Stimulated activated CD8-positive, alpha-beta memory T cell treated with anti-CD3 and anti-CD28 coated beads, Interleukin-15, amount 100 ng/mL, for 4 hours (primary cell): ENCODE results near the gene GSX2.

Experiments
- DNase-seq, 2 donors: peaks; one replicate each; pipeline ENCODE4 v3.0.0-alpha.2; 2020; ENCODE audit warnings: low read depth in 2 of 2

Gene GSX2

DNA sequence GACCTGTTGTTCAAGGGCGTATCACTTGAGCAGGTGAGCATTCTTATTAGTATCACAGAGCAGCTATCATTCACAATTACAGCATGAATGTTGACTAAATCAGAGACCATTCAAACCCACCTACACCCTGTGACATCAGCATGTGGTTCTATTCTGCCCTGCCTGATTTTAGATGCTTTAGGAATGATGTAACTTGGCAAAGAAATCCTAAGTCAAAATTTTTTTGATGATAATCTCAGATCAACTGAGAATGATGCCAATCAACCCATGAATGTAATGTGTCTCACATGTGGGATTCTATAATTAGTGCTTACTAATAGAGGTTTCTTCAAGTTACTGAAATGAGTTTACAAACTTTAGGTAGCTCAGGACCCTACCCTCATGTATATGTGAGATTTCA, 22.2 kb upstream of the GSX2 start:
- DNase-seq, result no peak

DNA sequence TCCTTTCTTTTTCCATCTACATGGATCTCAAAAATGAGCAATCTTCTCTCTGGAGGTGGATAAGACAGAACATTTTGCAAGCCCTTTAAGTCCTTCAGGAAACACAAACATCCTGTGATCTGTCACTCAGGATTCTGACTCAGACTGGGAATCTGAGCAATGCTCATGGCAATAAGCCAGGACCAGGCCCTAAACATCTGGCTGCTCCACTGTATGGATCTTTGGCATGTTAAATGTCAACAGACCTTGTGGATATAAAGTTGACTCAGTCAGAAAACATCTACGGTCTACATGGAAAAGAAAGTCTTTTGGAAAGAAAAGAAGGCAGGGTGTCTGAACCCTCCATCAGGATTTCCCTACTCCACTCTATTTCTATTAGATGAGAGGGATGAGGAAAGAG, 17.8 kb upstream of the GSX2 start:
- no peak for DNase-seq

DNA sequence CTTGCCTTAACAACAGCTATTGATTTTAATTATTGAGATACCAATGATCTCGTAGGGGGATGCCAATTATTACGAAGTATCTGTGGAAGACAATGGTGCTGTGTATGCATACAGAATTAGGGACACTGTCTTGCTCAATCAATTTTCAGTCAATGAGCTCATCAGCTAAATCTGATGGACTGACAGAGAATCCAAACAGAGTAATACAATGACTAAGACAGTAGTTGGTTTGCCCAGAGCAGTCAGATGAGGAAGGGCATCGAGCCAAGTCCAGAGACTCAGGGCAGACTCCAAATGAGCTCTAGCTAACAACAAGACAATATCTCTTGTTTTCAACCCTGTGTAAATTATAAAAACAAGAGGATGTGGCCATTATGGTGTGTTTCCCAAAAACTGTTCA, 14.7 kb upstream of the GSX2 start:
- DNase-seq, result no peak

DNA sequence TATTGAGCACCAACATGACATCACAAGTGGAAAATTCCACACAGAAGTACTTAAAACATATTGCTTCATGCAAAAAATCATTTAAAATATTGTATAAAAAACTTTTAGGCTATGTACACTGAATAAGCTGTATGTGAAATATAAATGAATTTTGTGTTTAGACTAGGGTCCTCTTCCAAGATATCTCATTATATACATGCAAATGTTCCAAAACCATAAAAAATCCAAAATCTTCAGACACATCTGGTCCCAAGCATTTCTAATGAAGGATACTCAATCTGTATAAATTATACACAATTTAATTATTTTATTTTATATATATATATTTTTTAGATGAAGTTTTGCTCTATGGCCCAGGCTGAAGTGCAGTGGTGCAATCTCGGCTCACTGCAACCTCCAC, 10.1 kb upstream of the GSX2 start:
- no peak for DNase-seq

DNA sequence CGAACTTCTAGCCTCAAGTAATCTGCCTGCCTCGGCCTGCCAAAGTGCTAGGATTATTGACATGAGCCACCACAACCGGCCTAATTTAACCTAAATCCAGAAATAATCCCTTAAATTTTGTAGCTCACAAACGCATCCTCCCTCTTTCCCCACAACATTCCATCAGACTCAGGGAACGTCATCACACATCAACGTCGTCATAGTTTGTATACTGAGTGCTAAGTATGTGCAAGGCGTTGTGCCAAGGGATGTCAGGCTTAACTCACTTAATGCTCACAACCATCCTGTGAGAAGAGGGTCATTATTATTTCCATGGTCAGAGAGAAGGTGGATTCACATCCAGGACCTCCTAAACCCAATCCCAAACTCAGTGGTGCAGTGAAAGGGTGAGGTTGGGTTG, 9.6 kb upstream of the GSX2 start:
- no peak for DNase-seq

DNA sequence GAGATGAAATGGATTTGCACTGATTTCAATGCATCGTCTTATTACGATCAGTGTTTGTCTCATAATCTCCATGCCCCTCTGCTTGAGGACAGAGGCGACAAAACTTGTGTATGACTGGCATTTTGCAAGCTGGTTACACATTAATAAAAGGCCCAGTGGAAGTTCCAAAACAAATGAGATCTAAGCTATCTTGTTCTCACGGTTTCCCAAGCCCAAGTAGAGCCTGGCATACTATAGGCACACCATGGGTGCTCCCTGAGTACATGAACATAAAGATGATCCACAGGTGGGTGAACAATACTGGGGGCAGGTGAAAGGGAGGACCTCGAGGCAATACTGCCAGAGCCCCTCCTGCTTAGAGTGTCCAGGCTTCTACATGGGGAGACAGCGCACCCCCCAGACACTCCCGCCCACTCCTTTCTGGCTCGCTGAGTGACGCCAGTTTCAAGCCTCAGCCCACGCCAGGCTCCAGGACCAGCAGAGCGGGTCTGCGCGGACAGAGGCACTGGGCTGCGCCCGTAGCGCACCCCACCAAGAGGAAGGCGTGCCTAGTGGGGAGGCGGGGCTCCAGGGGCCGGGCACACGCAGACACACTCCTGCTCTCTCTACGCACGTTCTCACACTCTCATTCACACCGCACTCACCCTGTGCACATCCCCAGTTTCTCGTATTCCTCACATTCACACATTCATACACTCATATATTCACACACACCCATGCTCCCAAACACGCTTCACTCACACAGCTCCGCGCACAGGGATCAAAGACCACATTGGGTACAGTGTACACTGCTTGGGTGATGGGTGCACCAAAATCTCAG, 8.9 kb upstream of the GSX2 start:
- DNase-seq, result no peak

DNA sequence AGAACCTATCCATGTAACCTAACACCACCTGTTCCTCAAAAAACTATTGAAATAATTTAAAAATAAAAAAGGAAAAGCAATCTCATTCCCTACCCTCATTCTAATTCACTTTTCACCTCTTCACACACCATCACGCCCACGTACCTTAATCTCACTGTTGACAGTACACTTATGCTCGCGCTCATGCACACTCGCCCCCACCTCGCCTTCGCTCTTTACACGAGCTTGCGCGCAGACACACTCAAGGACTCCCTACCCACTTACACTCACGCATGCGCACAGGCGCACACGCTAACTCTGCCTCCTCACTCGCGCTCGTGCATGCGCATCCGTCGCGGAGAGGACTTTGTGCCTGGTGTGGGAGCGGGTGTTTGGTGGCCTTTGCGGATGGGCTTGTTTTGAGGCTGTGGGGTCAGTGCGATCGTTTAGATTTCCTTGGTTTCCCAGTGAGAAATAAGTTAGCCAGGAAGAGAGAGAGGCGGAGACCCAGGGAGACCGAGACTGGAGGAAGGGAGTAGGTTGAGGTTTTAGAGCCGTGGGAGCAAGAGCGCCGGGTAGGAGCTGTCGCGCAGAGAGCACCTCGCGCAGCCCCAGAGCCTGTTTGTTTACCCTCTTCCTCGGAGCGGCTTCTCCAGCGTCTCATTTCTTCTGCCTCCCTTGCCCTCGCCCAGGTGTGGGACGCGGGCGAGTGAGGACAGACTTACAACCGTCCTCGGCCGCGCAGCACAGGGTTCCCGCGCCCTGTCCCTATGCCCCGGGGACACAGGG, 8.1 kb upstream of the GSX2 start:
- DNase-seq, result peak; percentile 66 to 73

DNA sequence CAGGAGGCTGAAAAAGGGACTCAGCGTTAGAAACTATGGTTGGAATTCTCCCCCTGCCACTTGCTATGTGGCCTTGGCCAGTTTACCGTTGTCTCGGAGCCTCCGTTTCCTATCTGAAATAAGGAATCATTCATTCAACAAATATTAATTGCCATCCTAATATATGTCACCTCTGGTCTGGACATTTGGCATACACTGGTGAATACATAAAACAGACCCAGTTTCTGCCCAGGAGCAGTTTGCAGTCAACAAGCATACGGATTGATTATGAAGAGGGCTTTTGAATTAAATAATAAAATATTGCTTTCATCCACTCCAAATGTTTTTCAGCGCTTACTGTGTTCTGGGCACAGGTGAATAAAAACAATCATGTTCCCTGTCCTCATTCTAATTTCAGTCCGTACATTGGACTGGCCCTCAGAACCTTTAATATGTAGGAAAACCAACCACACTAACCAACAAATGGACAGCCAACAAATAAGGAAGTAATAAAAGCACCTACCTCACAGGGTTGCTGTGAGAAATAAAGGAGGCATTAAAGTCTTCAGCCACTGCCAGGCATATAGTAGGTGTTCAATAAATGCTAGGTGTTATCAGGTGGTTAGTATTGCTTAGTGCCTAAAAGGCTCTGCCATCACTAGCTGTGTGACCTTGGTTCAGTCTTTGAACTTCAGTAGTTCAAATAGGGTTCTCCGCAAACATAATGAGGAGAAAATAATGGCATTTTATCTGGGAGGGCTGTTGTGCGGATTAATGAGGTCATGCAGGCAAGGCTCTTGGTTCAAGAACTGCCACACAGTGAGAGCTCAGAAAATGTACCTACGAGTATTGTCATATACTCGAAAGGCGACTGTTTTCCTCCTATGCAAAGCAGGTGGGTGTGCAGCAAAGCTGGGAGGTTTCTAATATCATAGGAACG, 7.3 kb upstream of the GSX2 start:
- DNase-seq, result no peak

DNA sequence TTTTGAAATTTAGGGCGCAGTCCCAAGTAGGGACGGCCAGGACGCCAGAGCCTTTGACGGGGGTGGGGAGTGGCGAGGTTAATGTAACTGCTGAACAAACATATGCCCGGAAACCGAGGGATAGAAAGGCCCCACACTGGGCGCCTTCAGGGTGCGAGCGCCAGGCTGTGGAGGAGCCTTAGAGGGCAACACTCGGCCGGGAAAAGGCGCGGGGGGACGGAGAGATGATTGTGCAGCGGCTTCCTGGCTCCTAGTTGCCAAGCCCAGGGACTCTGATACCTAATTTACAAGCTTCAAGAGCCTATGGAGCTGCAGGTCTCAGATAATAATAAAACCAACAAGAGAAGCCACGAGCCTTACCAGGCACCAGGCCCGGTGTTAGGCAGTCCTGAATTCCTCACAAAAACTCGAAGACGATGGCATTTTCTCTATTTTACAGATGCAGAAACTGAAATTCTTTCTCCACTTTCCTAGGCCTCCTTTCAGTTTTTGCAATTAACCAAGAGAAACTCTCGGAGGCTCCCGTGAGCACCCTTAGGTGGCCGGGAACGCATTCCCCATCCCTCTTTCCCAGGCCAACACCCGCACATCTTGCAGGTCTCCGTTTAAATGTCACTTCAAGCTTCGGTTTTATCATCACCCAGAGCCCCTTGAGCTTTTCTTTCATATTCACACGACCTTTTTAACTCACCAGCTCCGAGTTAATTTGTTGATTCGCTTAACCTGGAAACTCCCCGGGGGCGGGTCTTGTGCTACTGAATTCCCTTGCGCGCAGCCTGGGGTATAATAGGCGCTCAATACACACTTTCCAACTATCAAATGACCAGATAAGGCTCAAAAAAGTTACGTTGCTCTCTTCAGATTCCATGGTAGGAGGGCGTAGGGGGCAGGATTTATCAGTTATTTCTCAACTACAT, 6.4 kb upstream of the GSX2 start:
- DNase-seq, result no peak

DNA sequence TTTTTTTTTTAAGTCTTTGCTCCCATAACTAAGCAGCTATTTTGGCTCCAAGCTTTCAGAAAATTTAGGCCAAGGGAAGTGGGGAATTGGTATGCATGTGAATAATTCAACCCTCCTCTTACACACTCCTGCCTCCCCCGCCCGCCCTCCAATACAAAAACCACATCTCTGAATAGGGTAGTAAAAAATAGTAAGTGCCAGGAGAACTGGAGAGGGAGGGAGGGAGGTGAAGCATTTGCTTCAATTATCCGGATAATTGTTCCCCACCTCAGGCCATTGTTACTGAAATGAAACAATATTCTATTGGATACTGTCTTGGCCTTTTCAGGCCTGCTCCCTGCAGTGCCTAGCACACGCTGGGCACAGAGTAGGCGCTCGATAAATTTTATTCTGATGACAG, 5.5 kb upstream of the GSX2 start:
- DNase-seq, result no peak

DNA sequence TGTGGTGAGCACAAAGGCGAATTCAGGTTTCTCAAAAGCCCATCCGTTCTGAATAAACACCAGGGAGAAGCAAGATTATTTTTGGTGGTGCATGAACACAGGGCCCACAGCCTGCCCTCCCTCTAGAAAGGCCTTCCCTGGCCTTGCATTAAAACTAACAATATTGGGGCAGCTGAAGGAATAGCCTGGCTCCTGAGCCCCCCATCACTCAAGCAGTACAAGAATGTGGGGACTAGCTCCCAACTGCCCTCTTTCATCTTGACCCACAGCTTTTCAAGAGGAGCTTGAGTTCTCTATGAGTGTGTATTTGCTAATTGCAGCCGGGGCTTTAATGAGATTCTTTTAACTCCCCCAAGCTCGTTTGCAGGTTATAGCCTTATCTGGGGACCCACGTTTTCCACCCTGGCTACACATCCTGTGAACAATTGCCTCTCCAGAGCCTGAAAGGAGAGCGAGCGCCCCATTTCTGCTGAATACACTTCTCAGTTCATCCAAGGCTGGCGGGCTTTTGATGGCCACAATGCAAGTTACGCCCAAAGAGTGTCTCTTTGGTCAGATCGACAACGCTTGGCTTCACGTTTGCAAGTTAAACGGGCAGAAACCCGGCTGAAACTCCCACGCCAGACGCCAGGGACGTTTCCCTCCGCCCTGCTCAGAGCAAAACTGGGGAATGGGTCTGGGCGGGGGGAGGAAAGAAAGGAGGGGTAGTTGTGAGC, 4.7 kb upstream of the GSX2 start:
- no peak for DNase-seq

DNA sequence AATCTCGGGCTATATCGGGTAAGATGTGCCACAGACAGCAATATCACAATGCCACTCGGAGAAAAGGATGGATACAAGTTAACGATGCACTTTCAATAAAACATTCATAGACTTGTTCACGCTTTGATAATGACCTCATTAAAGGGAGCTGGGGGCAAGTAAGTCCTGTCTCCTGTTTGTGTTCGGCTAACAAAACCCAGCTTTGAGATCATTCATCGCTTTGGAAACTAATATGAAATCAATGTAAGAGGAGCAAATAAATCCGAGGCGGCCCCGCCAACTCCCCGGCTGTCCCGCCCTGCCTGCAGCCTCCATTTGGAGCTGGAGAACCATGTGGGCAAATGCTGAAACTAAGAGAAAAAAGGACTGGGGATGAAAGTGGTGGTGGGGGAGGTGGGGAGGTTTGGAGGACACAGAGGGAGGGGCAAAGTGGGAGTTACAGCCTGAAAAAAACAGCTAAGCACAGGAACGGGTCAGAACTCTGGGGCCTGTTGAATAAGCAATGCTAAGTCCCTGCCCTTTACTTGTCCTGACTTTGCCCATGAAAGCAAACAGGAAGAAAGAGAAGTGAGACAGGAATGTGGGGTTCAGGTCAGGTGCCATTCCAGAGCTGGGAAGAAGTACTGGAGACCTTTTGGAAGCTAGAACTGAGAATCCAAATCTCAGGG, 3.5 kb upstream of the GSX2 start:
- DNase-seq, result no peak

DNA sequence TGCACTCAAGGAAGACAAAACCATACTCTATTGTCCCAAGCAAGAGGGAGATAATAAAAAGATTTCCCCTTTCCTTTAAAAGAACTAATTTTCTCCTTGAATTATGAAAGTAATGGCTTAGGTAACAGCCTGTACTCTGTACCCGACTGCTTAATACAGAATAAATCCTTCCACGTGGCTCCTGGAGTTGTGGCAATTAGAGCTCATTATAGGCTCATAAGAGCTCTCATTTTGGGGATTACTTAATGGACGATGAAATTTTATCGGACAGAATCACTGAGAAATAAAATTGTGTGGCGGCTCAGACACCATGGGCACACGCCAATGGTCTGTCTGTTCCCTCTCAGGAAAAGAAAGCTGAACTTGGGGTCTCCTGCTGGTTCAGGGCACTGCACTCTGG, 2.8 kb upstream of the GSX2 start:
- no peak for DNase-seq

DNA sequence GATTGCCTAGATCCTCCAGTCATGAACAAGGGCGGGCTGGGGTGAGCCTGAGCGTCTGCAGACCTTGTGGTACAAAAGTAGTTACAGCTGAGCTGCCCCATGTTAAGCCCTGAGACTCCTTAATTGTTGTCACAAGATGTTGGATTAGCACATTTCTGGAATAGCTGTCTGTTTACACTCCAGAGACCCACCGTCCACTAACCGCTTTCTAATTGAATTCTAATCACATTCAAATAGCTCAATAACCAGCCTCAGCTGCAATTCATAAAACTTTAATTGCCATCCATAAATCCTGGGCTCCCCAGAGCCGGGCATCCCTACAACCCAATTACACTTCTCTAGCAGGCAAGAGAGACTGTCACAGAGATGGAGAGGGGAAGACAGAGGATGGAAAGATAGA, 1.6 kb upstream of the GSX2 start:
- DNase-seq, result no peak

DNA sequence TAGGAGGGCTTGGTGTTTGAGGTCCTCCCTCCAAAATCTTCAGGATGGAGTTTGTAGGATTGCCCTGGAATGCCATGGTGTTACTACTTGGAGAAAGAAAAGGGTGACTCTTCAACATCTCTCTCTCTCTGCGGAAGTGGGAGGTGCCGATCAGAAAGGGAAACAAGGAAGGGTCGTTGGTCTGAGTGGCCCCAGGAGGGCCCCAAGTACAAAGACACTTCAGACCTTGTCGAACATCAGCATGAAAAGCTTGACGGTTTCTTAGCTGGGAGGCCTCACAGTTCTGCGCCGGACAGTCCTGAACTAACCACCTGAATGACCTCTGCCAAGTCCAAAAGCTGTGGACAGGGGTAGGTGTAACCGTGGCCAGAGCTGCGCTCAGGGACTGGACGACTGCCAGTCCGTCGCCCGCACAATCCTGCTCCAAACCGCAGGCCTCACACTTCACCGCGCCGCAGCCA, 646 bp upstream of the GSX2 start:
- DNase-seq, result no peak

DNA sequence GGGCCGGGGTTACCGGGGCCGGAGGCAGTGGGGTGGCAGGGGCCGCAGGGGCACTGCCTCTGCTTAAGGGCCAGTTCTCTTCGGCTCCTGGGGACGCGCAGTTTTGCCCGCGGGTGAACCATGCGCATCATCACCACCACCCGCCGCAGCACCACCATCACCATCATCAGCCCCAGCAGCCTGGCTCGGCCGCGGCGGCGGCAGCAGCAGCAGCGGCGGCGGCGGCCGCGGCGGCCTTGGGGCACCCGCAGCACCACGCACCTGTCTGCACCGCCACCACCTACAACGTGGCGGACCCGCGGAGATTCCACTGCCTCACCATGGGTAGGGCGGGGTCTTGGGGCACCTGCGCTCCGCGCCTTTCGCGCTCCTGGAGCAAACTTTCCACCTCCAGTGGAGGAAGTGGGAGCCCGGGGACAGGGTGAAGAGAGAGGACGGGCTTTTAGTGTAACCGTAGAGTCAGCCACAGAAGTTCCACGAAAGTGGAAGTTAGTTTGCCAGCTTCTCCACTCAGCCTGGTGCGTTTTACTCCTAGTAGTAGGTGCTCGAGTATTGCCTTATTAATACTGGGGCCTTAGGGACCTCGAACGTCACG, 729 bp downstream of the GSX2 start:
- DNase-seq, result no peak

DNA sequence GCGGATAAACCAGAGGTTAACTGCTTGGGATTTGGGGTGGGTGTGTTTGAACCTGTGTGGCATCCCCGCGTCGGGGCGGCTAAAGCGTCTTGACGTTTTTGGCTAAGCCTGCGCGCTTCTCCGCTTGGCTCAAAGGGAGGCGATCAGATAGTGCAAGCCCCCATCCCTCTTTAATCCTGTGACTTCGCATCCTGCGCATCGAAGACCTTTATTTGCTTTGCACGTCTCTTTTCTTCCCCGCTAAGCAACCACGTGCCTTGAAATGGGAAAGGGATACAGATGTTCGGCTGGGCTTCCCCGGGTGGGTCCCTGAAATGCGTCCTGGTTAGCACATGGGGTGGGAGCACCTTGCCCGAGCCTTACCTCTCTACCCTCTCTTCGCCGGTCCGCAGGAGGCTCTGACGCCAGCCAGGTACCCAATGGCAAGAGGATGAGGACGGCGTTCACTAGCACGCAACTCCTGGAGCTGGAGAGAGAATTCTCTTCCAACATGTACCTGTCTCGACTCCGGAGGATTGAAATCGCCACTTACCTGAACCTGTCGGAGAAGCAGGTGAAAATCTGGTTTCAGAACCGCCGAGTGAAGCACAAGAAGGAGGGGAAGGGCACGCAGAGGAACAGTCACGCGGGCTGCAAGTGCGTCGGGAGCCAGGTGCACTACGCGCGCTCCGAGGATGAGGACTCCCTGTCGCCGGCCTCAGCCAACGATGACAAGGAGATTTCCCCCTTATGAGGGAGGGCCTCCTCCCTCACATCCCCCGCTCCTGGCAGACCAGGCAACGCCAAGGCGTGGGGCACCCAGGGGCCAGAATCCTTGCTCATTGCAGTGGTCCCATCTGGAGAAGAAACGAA, 1.5 kb downstream of the GSX2 start:
- DNase-seq, result no peak

DNA sequence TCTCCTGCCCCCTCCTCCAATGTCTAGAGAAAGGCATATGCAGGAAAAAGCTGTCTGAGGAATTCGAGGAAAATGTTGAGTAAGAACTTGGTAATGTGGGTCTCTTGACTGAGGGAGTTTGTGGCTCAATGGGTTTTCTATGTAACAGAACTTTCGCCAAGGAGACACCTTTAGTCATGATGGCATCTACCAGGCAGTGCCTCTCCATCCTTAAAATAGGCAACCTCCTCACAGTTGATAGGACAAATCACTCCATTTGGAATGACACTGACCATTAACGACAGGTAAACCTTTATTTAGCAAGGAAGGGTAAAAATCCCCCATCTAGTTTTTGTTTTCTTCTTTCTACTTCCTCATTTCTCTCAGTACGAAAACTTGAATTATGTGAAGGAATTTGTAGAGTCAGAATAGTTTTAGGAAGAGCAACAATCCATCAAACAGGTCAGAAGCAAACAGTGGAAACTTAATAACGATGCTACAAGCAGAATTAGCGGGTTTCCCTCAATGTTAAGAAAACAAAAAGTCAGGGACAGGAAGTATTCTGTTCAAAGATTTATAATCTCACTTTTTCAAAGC, 2.7 kb downstream of the GSX2 start:
- no peak for DNase-seq
